Pancreas (tissue), 10 donors: ENCODE results near the gene SPINK7. TPM values are rescaled to one million over a fixed set of nuclear protein-coding genes. Genes with fewer than 3 reads are reported as not detected.
"Not testable (repeated sequence)": the region's sequence is repeated elsewhere in the genome, so short reads cannot be mapped to it uniquely, and the experiment has no call there.

Source experiments
- ATAC-seq, 4 donors: fragments of 200-7000 bp; cut with Tn5 transposase; one replicate each; pipeline versions ENCODE4 v1.8.0 to v1.9.1; 2020; ENCODE audit warnings: mild to moderate bottlenecking in 4 of 4, moderate library complexity in 4 of 4
- DNase-seq, 6 donors: peaks; one replicate each; pipeline ENCODE4 v3.0.0-alpha.2; 2020
- FAIRE-seq: peaks from 2 replicates; lab custom pipeline; 2012; peaks lifted over from hg19 to GRCh38; lab: Jason Lieb, UNC
- H3K27ac ChIP-seq, 4 donors: fragments of 200-600 bp; sonication (generic); 1 replicate in 3 of 4; 2 replicates in 1 of 4; pipeline versions ENCODE4 v1.5.0 to v1.8.0; 2020
- H3K27me3 ChIP-seq, 4 donors: fragments of 200-600 bp; one replicate each; pipeline ENCODE4 v1.8.0; 2021
- H3K36me3 ChIP-seq, 3 donors: fragments of 200-600 bp; sonication (generic) in 1 of 3; one replicate each; pipeline versions ENCODE4 v1.5.0 to v1.8.0; 2020 to 2021
- H3K4me1 ChIP-seq, 3 donors: fragments of 200-600 bp; one replicate each; pipeline ENCODE4 v1.8.0; 2021
- H3K4me3 ChIP-seq, 4 donors: fragments of 200-600 bp; sonication (generic) in 2 of 4; one replicate each; pipeline versions ENCODE4 v1.5.0 to v1.8.0; 2020 to 2021
- H3K9me3 ChIP-seq, 4 donors: fragments of 200-600 bp; one replicate each; pipeline ENCODE4 v1.8.0; 2021
- WGBS, 2 donors: extraction: QIAGEN DNeasy Blood & Tissue Kit; methylation state at CpG; one replicate each; pipeline ENCODE4 v1.1.7; 2013; 5-methylcytosine and 5-hydroxymethylcytosine counted together
- intact Hi-C, 3 donors: fragments of 100-400 bp; cut with DNase I; formaldehyde crosslinking; loops; one replicate each; pipeline versions ENCODE4 v1.11.1 to v1.14.2; 2022
- polyA plus RNA-seq, 2 donors: library from polyadenylated mRNA; stranded (reverse); fragments of 200-250 nt; gene quantifications; one replicate each; pipeline ENCODE4 v1.2.3, GENCODE V29; 2013
- total RNA-seq, 6 donors: library from RNA; stranded (reverse); fragmentation: NEBNext Ultra II Directional in 4 of 6; extraction: Animal tissue kit (Norgen Biotek cat#: 25700) in 4 of 6; gene quantifications; one replicate each; pipeline versions ENCODE4 v1.2.1 to v1.2.4, GENCODE V29; 2021 to 2023
- TF ChIP-seq, protein P1 (sequence below), 4 donors: fragments of 200-600 bp; sonication (generic) in 3 of 4; IDR thresholded peaks; one replicate each; pipeline versions ENCODE4 v1.5.0 to v1.8.0; 2021; ENCODE audit warnings: antibody characterized with exemption in 4 of 4
- donor health status: healthy with polysubstance abuse.
- donor health status: DM: no; HTN: no; CAD: no; lungs with moderate emphysema.
- donor health status: DM: no; HTN: no; CAD: no.
- donor health status: control.
- donor health status: control.
- donor health status: Bipolar disorder and iron deficiency.
- donor health status: DM: yes; HTN: yes; CAD: no.
- donor health status: DM: no; HTN: no; CAD: no.
- donor health status: DM: no; HTN: no; CAD: no.
- donor health status: DM: yes; HTN: yes; CAD: no.

SPINK7 gene
- not detected for total RNA-seq
- not detected for polyA plus RNA-seq

DNA sequence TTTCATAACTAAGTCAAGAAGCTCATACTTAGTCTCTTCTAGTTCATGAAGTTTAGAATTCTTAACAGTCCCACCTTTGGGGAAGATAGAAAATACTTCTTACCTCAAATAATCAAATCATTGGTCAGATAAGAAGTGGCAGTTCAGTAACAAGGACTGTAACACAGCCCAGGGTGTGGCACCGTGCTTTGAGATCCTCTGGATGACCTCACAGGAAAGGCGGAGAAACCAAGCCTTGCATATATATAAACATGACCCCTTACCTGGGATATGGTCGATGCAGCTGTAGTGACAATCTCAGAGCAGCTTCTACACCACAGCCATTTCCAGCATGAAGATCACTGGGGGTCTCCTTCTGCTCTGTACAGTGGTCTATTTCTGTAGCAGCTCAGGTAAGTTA lies at the start of gene SPINK7:
TSS of gene SPINK7 (plus strand) at position 271 of the 400 bp plus-strand sequence. CDS start at position 332, 61 bp downstream.
- WGBS, 2 donors = 74 to 80% methylated on average over 3 of the region's 3 CpGs
- H3K36me3 ChIP-seq = no peaks in the 10 kb centered on the region
- no peak within 1 kb of the TSS for H3K4me3 ChIP-seq
- no peaks in the 10 kb centered on the region for H3K4me1 ChIP-seq
- ATAC-seq (no peak), FAIRE-seq (no peak), DNase-seq (no peak)
- H3K27ac ChIP-seq = no peak within 1 kb of the TSS
- intact Hi-C loops = no loop called here
- no peaks in the 10 kb centered on the region for H3K27me3 ChIP-seq
- H3K9me3 ChIP-seq = no peaks in the 10 kb centered on the region
- TF ChIP-seq, protein P1, sequence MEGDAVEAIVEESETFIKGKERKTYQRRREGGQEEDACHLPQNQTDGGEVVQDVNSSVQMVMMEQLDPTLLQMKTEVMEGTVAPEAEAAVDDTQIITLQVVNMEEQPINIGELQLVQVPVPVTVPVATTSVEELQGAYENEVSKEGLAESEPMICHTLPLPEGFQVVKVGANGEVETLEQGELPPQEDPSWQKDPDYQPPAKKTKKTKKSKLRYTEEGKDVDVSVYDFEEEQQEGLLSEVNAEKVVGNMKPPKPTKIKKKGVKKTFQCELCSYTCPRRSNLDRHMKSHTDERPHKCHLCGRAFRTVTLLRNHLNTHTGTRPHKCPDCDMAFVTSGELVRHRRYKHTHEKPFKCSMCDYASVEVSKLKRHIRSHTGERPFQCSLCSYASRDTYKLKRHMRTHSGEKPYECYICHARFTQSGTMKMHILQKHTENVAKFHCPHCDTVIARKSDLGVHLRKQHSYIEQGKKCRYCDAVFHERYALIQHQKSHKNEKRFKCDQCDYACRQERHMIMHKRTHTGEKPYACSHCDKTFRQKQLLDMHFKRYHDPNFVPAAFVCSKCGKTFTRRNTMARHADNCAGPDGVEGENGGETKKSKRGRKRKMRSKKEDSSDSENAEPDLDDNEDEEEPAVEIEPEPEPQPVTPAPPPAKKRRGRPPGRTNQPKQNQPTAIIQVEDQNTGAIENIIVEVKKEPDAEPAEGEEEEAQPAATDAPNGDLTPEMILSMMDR (IDR thresholded peaks at IDR 0.05) = no peak

DNA sequence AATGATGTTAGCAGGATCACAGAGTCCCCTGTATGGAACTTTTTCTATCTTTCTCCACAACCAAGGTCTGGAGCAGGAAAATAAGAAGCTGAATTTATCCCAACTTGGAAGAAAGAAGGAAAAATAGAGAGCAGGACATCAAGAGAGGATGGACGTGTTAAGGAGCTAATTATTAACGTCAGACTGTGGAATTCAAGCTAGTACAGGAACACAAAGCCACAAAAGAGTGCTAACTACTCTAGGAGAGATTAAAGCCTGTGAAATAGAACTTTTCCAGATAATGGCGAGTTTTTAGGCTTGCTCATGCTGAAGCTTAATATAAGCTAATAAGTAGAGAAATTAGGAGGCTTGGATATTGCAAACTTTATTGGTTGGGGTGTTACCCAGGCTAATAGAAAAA lies 44.3 kb upstream of the SPINK7 start:
- Histone ChIP-seq H3K4me3 (no peak overlapping the region), H3K4me1 (no peaks in the 10 kb centered on the region), H3K27me3 (no peaks in the 10 kb centered on the region), H3K9me3 (no peaks in the 10 kb centered on the region), H3K36me3 (no peaks in the 10 kb centered on the region), H3K27ac (peak overlapping the region in 2 of 4 donors; percentile 19 to 20)
- TF ChIP-seq, protein P1 (IDR thresholded peaks at IDR 0.05) = no peak
- ATAC-seq (peak in 2 of 4 donors; percentile 53 to 66), FAIRE-seq (no peak), DNase-seq (no peak)
- WGBS, 2 donors = 31 to 44% methylated on average over 3 of the region's 3 CpGs
- intact Hi-C loops = no loop called here

DNA sequence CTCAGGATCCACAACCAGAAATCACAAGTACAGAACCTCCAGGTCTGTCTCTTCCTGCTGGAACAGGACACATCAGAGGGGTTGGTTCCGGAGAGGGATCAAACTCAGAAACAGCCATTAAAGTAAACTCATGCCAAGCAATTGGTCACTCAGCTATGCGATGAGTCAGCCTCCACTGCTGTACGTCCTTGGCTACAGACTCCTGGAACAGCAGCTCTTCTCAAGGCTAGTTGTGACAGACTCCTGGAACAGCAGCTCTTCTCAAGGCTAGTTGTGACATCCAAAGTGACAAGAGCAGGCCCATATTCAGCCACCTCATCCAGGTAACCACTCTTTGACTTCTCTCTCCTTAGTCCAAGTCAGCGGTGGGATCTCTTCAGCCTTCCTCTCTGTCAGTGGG lies 43.7 kb upstream of the SPINK7 start, which contains the start of gene SPINK13:
TSS of gene SPINK13 (plus strand) at position 229 of the 400 bp plus-strand sequence. CDS start 1,279 bp downstream, outside the sequence.
- ATAC-seq = peak; percentile 77 to 95 (median 84)
- Histone ChIP-seq H3K27ac (peak within 1 kb of the TSS in 2 of 4 donors; percentile 19 to 20), H3K36me3 (no peaks in the 10 kb centered on the region), H3K4me3 (no peak within 1 kb of the TSS), H3K9me3 (no peaks in the 10 kb centered on the region), H3K4me1 (no peaks in the 10 kb centered on the region), H3K27me3 (no peaks in the 10 kb centered on the region)
- 48 to 54% methylated on average over 4 of the region's 4 CpGs for WGBS, 2 donors
- intact Hi-C loops = no loop called here
- peak in 3 of 6 donors; percentile 20 to 45 (median 24) for DNase-seq
- FAIRE-seq = no peak
- TF ChIP-seq, protein P1 (IDR thresholded peaks at IDR 0.05) = no peak

DNA sequence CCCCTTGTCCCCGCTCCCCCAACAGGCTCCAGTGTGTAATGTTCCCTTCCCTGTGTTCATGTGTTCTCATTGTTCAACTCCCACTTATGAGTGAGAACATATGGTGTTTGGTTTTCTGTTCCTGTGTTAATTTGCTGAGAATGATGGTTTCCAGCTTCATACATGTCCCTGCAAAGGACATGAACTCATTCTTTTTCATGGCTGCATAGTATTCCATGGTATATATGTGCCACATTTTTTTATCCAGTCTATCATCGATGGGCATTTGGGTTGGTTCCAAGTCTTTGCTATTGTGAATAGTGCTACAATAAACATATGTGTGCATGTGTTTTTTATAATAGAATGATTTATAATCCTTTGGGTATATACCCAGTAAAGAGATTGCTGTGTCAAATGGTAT lies 37.1 kb upstream of the SPINK7 start:
- H3K4me3 ChIP-seq, ATAC-seq, H3K27me3 ChIP-seq, H3K9me3 ChIP-seq, DNase-seq, H3K27ac ChIP-seq, H3K36me3 ChIP-seq, FAIRE-seq, intact Hi-C loops, H3K4me1 ChIP-seq: not testable (repeated sequence)
- 88 to 94% methylated on average over 2 of the region's 2 CpGs for WGBS, 2 donors

DNA sequence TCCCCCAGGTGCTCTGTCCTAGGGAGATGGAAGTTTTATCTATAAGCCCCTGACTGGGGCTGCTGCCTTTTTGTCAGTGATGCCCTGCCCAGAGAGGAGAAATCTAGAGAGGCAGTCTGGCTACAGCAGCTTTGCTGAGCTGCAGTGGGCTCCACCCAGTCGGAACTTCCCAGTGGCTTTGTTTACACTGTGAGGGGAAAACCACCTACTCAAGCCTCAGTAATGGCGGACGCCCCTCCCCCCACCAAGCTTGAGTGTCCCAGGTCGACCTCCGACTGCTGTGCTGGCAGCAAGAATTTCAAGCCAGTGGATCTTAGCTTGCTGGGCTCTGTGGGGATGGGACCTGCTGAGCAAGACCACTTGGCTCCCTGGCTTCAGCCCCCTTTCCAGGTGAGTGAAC lies 31.3 kb upstream of the SPINK7 start:
- FAIRE-seq, intact Hi-C loops, H3K4me3 ChIP-seq, H3K27ac ChIP-seq, H3K27me3 ChIP-seq, ATAC-seq, H3K36me3 ChIP-seq, H3K4me1 ChIP-seq, H3K9me3 ChIP-seq, DNase-seq: not testable (repeated sequence)
- WGBS, 2 donors = 9 to 17% methylated on average over 5 of the region's 5 CpGs

DNA sequence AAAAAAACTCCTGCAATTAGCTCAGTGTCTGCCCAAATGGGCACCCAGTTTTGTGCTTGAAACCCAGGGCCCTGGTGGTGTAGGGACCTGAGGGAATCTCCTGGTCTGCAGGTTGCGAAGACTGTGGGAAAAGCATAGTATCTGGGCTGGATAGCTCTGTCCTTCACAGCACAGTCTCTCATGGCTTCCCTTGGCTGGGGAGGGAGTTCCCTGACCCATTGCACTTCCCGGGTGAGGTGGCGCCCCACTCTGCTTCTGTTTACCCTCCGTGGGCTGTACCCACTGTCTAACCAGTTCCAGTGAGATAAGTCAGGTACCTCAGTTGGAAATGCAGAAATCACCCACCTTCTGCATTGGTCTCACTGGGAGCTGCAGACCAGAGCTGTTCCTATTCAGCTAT lies 30.9 kb upstream of the SPINK7 start:
- H3K4me3 ChIP-seq, ATAC-seq, H3K4me1 ChIP-seq, H3K27me3 ChIP-seq, intact Hi-C loops, H3K9me3 ChIP-seq, DNase-seq, FAIRE-seq, H3K36me3 ChIP-seq, H3K27ac ChIP-seq: not testable (repeated sequence)
- WGBS, 2 donors = 79 to 82% methylated on average over 4 of the region's 4 CpGs
